H54 (cell line): Measurements from ENCODE around the gene SCART1.
"Not testable (repeated sequence)": the region's sequence is repeated elsewhere in the genome, so short reads cannot be mapped to it uniquely, and the experiment has no call there.

ENCODE experiments used
- DNase-seq: peaks from one replicate; pipeline ENCODE4 v3.0.0; 2011; ENCODE audit warnings: low spot score, mixed read lengths; ENCODE audit not compliant: insufficient read length
- FAIRE-seq: peaks from 3 replicates; lab custom pipeline; 2011; peaks lifted over from hg19 to GRCh38; lab: Jason Lieb, UNC
- POLR2A ChIP-seq: IDR thresholded peaks from 2 replicates; pipeline ENCODE4 v1.6.1; 2011; ENCODE audit warnings: low read depth, mild to moderate bottlenecking, low read length

Gene SCART1

DNA sequence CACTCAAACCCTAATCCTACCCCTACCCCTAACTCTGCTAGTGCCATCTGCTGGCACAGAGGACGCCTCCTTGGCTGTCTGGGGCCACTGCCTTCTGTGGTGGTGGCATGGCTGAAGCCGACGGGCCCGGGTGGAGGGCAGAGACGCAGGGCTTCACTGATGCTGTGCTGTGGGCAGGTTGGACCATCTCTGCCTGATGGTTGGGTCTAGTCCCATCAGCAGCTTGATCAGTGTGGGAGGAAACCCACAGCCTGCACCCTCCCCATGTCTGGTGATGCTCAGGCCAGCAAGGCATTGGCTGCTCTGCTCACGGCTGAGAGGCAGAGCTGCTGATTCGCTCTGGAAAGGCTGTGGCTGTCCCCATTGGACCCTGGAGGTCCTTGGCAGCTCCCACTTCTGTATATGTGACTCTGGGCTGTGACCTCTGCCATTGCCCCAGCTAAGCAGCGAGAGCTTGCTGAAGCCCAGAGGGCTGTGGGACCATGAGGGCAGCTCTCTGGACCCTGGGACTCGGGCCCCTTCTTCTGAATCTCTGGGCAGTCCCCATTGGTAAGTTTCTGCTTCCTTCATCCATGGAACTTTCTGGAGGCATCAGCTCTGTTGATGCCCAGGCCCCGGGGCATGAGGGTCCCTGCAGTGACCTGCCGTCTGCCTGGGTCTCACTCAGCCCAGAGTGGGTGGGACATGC, at the start of gene SCART1:
SCART1 (plus strand) TSS at position 430 of the 688 bp plus-strand sequence; CDS start at position 483, 53 bp downstream.
- FAIRE-seq (no peak), DNase-seq (no peak)
- TF ChIP-seq POLR2A = no peak

DNA sequence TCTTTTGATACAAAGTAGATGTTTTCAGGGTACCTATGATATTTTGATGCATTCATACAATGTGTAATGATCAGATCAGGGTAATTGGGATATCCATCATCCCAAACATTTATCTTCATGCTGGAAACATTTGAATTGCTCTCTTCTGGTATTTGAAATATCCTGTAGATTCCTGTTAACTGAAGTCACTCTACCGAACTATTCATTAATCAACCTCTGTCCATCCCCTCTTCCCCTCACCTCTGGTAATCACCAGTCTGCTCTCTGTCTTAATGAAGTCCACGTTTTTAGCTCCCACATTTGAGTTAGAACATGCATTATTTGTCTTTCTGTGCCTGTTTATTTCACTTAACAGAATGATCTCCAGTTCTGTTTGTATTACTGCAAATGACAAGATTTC, 48.5 kb upstream of the SCART1 start:
- FAIRE-seq (no peak), DNase-seq (no peak)
- TF ChIP-seq POLR2A = no peak

DNA sequence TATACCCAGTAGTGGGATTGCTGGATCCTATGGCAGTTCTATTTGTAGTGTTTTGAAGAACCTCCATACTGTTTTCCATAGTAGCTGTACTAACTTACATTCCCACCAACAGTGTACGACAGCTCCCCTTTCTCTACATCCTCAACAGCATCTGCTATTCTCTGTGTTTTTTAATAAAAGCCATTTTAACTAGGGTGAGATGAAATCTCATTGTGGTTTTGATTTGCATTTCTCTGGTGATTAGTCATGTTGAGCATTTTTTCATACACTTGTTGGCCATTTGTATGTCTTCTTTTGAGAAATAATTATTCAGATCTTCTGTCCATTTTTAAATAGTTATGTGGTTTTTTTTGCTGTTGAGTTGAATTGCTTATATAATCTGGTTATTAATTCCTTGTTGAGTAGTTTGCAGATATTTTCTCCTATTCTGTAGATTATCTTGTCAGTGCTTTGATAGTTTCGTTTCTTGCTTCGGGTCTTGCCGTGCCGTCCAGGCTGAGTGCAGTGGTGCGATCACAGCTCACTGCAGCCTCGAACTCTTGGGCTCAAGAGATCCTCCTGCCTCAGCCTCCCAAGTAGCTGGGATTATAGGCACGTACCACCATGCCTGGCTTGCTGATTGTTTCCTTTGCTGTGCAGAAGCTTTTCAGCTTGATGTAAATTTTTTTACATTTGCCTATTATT, 47.8 kb upstream of the SCART1 start:
- no peak for FAIRE-seq

DNA sequence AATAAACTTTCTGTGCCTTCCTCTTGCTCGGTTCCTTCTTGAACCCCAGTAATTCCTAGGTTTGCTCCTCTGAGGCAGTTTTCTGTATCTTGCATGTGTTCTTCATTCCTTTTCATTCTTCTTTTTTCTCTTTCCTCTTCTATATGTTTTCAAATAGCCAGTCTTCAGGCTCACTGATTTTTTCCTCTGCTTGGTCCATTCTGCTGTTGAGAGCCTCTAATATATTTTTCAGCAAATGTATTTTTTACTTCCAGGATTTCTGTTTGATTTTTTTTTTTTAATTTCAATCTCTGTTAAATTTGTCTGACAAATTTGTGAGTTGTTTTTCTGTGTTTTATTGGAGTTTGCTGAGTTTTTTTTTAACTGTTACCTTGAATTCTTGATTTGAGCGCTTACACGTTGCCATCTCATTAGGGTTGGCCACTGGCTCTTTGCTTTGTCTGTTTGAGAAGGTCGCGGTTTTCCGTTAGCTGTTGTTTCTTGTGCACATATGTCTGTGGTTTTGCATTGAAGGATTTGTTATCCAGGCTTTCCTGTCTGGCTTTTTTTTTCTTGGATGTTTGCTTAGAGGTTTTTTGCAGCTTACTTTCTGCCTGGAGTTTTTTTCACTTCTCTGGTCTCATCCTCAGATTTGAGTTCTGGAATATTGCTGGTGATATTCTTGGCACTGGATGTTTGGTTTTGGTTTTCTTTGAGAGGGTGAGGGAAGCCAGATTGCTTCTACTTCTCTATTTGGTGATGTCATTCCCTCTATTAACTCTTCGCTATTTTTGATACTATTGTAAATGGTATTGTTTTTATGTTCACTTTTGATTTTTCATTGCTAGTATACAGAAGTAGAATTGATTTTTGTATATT, 42.0 kb upstream of the SCART1 start:
- no peak for TF ChIP-seq POLR2A
- DNase-seq = no peak
- FAIRE-seq = no peak

More for the DNA sequence above, 47.8 kb upstream of the SCART1 start:
- DNase-seq = no peak
- no peak for TF ChIP-seq POLR2A

DNA sequence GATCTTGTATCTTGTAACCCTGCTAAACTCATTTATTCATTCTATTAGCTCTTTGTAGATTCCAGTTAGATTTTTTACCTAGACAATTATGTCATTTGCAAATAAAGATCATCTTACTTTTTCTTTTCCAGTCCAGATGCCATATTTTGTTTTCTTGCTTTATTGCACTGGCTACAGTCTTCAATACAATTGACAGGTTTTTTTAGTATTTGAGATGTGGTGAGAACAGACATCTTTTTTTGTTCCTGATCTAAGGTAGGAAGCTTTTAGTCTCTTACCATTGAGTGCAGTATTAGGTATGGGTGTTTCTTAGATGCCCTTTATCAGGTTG, 41.4 kb upstream of the SCART1 start:
- DNase-seq (no peak), FAIRE-seq (no peak)
- no peak for TF ChIP-seq POLR2A

DNA sequence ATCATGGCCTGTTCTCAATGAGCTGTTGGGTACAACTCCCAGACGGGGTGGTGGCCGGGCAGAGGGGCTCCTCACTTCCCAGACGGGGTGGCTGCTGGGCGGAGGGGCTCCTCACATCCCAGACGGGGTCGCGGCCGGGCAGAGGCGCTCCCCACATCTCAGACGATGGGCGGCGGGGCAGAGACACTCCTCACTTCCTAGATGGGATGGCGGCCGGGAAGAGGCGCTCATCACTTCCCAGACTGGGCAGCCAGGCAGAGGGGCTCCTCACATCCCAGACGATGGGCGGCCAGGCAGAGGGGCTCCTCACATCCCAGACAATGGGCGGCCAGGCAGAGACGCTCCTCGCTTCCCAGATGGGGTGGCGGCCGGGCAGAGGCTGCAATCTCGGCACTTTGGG, 39.3 kb upstream of the SCART1 start:
- DNase-seq, FAIRE-seq: not testable (repeated sequence)

DNA sequence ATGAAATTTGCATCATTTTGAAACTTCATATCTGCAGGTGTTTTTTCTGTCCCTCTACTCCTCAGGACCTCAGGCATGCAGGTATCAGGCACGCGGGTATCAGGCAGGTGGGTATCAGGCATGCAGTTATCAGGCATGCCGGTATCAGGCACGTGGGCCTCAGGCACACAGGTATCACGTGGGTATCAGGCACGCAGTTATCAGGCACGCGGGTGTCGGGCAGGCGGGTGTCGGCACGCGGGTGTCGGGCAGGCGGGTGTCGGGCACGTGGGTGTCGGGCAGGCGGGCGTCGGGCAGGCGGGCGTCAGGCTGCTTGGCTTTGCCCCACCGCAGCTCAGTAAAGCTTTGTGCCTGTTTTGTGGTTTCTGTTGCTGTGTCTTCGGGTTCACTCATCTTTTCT, 38.0 kb upstream of the SCART1 start:
- DNase-seq = no peak
- FAIRE-seq = no peak
- TF ChIP-seq POLR2A = no peak

DNA sequence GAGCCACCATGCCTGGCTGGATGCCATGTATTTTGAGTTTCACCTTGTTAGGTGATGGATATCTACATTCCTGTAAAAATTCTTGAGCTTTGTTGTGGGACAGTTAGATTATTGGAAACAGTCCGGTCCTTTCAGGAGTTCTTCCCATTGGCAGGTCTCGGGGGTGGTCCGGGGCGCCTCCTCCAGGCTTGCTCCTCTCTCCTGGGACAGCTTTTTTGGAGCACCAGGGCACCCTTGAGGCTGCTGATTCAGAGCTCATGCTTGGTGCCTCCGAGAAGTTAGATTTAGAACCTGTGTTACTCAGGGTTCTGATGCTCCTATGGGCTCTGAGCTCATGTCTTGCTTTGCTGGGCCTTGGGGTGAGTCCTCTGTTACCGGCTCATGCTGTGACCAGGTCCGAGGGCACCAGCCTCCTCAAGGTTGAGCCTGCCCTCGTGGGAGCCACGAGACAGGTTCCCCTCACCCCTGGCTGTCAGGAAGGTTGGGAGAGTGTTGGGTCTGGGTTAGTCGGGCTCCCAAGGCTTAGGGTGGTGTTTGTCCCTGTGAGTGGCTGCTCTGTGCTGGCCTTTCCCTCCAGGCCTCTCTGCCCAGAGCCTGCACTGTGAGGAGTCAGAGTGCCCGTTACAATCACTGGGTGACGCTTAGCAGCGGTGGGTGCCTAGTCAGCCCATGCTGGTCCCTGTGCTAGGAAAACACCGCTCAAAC, 35.3 kb upstream of the SCART1 start:
- TF ChIP-seq POLR2A = no peak
- no peak for FAIRE-seq
- DNase-seq = no peak

DNA sequence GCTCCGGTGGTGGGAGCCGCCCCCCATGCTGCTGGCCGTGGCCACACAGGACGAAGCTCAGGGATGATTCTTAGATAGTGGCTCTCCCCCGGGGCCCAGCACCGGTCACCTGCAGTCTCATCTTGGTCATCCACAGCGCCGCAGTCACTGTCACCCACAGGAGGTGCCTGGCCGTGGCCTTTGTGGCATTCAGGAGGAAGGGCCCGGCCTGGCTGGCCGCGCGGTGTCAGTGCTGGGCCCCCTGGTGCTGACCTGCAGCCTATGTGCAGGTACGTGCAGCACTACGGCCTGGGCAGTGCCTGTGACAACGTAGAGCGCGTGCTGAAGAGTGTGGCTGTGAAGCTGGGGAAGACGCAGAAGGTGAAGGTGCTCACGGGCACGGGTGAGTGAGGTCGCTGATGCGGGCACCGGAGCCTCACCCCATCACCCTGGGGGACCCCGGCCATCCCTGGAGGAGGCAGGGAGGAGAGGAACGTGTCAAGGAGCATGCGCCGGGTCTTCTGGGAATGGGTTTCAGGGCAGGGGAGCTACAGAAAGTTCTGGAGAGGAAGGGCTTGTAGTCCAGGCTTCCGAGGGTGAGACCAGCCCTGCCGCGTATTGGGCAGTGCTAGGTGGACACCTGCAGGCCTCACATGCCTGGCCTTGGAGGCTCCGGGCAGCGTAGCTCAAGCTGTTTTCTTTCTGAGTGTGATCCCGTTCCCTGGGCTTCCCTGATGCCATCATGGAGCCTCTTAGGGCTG, 34.4 kb upstream of the SCART1 start:
- DNase-seq (no peak), FAIRE-seq (no peak)
- TF ChIP-seq POLR2A = no peak

DNA sequence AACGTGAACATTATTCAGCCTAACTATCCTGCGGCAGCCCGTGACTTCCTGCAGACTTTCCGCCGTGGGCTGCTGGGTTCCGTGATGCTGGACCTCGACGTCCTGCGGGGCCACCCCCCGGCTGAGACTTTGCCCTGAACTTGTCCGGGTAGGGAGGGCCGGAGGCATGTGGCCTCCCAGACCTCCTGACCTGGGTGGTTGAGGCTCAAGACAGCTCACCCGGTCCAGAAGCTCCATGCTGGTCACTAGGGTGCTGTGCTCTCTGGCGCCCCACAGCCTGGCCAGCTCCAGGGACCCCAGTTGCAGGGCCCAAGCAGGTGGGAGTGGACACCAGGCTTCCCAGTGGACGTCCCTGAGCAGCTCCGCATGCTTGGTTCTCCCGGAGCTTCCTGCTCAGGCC, 33.7 kb upstream of the SCART1 start:
- no peak for FAIRE-seq
- no peak for DNase-seq
- no peak for TF ChIP-seq POLR2A

DNA sequence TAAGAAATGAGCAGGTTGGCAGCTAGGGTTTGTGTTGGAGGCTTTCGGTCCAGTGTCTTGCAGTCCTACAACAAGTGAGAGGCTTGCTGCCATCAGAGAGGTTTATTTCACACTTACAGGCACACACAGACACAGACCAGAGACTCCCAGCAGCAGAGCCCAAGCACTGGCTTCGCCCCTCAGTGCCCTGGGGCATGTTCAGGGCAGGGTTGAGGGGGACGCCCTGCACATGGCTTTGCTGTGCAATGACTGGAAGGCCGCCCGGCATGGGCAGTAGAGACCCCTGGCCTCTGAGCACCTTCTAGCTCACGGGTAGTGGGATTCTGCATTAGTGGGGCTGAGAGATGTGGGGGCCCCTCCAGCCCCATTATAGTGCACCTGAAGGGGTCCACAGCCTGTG, 33.2 kb upstream of the SCART1 start:
- DNase-seq (no peak), FAIRE-seq (no peak)
- no peak for TF ChIP-seq POLR2A

DNA sequence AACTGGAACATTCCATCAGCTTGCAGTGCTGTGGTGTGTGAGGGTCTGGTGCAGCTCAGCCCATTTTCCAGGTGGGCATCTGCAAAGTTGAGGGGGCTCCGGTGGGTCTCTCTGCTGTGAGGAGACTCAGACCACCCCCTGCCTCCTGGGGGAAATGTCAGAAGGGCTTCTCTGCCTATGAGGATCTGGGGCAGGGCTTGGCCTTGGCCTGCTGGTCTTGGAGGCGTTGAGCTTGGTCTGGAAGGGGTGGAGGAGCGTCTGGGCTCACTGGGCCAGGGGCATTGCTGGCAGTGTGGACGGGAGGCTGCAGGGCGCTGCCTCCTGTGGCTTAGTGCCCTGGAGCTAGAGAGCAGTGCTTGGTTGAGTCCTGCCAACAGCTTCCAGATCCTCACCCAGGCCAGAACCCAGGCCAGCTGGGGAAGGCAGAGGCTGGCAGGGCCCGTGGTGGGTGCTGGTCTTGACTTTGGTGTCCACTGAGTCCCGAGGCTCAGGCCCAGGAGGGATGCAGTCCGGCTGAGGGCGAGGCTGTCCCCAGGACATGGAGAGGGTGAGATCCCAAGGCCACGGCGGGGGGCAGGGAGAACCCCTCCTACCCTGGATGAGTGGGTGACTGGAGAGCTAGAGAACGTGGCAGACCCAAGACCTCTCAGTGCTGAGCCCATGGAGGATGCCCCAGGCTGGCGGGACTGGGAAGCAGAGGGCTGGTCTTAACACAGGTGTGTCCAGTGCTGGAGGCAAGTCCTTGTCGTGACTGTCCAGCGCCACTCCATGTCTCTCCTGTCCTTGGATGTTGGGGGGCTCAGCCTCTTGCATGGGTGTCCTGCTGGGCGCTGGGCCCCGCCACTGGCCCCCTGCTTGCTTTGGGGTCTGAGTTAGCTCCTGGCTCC, 32.2 kb upstream of the SCART1 start:
- no peak for DNase-seq
- FAIRE-seq = no peak
- no peak for TF ChIP-seq POLR2A
